Femur (tissue), 1 donor: Measurements from ENCODE around the gene LSM12.
"Not testable (repeated sequence)": the region's sequence is repeated elsewhere in the genome, so short reads cannot be mapped to it uniquely, and the experiment has no call there.

Source experiments
- DNase-seq: peaks from one replicate; pipeline ENCODE4 v3.0.0-alpha.2; 2017

Gene LSM12

DNA sequence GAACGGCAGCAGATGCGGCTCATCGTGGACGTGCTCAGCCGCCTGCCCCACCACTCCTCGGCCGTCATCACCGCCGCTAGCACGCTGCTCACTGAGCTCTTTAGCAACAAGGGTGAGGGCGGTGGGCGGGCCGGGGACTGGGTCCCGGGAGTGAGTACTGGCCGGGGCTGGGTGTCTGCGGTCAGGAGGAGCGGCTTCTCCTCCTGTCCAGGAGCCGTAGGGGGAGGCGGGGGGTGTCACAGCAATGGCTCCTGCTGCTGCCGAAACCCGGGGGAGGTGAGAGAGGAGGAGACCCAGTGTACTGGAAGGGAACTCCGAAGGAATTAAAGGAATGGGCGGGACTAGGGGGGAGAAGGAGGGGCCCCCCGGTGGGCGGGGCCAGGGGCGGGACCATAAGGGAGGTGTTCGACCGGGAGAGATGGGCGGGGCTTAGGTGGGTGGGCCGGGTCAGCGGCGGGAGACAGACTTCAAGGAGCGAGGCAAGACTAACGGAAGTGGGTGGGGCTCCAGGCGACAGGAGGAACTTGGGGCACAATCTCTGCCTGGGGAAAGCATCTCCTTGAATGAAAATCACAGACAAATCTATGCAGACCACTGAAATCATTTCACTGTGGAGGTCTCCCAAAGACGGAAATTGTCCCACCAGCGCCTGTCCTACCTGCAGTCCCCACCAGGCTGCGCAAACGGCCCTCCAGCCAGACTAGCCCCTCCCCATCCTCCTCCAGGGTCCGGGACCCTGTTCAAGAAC, 59.7 kb downstream of the LSM12 start:
- DNase-seq, result peak; percentile 97

DNA sequence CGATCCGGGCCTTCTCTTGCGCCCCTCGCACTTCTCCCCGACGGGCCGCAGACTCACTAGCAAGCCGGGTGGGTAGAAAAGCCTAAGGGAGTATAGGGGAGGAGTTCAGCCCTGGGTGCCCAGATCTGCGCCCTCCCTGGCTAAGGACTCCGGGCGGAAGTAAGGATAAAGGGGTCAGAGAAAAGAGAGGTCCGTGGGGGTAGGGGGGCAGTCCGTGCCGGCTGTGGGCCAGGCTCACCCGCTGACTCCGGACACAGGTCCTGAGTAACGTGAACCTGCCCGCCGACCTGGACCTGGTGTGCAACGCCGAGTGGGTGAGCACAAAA, 60.2 kb downstream of the LSM12 start:
- DNase-seq, result no peak

DNA sequence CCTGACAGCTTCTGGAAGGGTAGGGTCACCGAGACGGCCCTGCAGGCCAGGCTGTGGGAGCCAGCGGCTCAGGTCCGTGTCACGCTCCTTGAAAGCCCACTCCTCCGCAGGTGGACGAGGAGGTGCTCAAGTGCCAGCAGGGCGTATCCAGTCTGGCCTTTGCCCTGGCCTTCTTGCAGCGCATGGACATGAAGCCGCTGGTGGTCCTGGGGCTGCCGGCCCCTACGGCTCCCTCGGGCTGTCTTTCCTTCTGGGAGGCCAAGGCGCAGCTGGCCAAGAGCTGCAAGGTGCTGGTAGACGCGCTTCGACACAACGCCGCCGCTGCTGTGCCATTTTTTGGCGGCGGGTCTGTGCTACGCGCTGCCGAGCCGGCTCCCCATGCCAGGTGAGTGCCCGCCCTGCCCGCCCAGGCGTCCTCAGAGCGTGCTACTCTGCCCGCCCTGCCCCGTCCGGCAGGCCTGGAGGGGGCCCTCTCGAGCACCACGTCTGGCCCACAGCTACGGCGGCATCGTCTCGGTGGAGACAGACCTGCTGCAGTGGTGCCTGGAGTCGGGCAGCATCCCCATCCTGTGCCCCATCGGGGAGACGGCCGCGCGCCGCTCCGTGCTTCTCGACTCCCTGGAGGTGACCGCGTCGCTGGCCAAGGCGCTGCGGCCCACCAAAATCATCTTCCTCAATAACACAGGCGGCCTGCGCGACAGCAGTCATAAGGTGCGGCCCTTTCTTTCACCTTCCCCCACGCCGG, 60.8 kb downstream of the LSM12 start:
- DNase-seq, result peak; percentile 37

DNA sequence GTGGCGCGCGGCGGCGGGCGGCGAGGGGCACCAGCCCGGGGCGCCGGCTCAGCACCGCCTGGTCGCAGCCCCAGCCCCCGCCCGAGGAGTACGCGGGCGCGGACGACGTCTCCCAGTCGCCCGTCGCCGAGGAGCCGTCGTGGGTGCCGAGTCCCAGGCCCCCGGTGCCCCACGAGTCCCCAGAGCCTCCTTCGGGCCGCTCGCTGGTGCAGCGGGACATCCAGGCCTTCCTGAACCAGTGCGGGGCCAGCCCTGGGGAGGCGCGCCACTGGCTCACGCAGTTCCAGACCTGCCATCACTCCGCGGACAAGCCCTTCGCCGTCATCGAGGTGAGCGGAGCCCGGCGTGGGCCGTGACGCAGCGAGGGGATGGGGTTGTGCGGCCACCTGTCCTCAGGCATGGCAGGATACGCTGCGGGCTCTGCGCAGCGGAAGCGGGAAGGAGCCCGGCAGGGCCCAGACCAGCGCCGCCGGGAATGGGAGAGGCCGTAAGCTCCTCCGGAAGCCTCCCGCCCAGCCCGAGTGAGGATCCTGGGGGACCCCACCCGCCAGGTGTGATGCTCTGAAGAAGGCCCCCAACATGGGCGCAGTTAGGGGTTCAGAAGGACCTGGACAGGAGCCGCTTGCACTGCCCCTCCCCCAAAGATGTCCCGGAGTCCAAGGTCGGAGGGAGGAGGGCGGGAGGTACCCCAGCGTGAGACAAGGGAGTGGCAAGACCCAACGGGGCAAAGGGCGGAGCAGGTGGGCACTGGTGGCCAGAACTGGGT, 61.5 kb downstream of the LSM12 start:
- DNase-seq, result peak; percentile 36

DNA sequence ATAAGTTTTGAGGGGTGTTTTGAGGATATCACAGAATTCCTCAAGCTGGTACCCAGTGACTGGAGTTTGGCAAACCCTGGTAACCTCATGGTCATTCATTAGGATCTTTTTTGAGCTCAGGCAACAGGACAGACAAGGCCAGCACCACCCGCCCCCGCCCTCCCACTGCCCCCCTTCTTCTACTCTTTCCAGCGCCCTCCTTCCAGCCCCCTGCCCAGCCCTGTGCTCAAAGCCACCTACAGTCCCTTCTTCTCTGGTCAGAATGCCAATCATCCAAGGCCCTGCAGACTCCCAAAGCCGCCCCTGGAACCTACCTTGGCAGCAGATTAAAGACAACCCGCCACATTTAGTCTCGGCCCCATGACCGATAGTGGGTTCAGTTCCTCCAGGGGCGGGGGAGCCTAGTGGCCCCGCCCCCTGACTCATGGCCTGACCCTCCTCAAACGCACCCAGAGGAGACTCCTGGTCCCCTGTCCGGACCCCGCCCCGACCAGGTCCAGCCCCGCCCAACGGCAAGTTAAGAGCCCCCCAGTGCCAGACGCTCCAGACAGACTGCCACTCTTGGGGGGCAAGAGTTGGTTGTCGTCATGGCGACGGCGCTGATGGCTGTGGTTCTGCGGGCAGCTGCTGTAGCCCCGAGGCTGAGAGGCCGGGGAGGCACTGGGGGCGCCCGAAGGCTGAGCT, 62.3 kb downstream of the LSM12 start, which contains the start of gene NAGS:
NAGS (plus strand) TSS at position 546 of the 684 bp plus-strand sequence; CDS start at position 588, 42 bp downstream.
- peak; percentile 40 for DNase-seq

DNA sequence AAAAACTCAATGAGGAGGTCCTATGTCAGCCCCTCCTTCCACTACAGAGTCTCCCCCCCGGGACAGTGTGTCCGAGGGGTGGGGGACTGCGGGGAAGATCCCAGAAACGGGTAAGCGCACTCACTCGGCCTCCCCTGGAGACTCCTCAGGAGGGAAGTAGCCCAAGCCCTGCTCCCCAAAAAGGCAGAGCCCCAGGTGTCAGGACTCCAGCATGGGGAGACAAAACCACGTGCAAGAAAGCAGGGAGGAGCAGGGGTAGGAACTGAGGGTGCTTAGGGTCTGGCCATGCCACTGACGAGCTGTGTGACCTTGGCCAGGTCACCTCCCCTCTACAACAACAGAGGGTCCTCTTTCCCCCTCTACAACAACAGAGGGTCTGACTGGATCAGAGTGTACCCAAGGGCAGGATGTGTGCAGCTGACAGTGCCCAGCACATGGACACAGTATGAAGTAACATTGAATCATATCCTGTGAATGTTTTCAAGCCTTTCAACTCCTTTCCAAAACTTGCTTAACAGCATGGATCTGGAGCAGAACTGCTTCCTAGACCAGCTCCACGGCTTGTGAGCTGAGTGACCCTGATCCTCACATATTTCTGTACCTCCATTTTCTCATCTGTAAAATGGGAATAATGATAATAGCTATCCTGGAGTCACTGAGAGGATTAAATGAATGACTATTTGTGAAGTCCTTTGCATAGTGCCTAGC, 64.2 kb downstream of the LSM12 start:
- DNase-seq, result no peak

DNA sequence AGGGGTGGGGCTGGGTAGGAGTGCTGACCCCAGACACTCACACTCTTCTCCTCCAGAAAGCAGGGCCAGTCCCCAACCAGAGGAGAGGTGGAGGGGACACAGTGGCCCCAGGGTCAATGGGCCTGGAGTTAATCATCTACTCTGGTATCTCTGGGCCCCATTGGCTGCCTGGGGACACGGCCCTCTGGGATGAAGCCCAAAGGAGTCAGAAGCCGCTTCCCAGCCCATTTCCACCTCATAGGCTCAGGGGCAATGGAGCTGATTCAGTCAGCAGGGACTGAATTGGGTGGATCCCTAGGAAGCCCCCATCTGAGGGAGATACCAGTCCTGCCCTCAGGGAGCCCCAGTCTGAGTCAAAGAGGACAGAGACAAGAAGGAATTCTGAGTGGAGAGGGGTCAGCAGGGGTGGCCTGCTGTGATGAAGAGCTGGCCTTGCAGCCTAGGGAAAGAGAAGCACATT, 65.0 kb downstream of the LSM12 start:
- no peak for DNase-seq

DNA sequence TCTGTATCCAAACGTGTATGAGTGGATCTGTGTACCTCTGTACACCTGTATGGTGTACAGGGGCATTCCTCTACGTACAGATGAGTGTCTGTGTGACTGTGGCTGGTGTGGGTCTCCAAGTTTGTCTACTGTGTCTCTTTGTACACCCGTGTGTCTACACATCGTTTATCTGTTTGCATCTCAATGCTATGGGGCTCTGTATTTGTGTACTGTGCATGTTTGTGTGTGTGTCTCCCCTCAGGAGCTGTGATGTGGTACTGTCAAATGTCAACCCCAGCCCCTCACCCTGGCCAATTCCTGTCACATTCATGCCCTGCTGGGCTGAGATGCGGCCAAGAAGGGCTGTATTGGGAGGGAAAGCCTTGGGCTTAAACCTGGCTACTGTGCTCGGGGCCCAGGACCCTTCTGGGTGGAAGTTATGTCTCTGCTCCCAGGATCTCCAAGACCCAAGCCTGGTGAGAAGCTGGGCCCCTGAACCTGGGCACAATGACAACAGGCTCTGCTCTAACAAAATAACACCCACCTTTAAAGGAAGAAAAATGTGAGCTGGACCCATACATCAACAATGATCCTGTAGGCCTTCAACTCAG, 65.5 kb downstream of the LSM12 start:
- DNase-seq, result no peak

DNA sequence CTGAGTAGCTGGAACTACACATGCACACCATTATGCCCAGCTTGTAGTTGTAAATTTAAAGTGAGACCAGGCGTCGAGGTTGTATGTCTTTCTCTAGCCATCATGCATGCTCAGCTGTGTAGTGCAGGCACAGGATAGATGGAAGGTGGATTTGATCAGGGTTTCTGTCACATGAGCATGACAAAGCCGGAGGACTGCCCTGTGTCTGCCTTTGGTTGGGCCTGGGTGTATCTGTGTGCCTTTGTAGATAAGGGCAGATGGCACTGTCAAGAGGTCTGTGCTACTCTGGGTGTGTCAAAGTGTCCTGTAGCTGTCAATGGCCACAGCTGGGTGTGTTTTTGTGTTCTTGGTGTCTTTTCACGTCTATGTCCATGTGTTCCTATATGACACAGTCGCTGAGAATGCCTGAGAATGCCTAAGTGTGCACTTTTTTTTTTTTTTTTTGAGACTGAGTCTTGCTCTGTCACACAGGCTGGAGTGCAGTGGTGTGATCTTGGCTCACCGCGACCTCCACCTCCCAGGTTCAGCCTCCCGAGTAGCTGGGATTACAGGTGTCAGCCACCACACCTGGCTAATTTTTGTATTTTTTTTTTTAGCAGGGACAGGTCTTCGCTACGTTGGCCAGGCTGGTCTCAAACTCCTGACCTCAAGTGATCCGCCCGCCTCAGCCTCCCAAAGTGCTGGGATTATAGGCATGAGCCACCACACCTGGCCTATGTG, 66.2 kb downstream of the LSM12 start:
- DNase-seq, result no peak

DNA sequence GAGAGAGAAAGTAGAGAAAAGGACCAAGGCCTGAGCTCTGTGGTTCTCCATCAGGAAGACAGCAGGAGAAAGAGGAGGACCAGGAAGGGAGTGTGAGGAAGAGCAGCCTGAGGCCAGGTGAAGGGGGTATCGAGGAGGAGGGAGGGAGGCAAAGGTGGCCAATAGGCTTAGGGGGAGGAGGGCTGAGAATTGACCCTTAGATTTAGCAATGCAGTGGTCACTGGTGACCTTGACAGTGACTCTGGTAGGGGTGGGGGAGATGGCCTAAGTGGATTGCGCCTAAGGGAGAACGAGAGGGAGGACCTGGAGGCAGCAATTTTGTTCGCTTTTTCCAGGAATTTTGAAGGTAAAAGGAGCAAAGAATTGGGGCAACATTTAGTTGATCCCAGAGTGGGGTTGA, 67.4 kb downstream of the LSM12 start:
- no peak for DNase-seq

DNA sequence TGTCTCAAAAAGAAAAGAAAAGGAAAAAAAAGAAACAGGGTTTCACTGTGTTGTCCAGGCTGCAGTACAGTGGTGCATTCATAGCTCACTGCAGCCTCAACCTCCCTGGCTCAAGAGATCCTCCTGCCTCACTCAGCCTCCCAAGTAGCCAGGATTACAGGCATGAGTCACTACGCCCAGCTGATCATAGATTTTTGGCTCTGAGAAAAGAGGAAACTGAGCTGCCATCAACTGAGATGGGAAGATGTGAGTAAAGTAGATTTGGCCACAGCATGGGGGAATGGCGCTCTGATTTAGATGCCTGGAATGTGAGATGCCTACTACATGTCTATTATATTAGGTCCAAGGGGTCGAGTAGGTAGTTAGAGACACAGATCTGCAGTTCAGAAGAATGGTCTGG, 67.9 kb downstream of the LSM12 start:
- DNase-seq, result no peak

DNA sequence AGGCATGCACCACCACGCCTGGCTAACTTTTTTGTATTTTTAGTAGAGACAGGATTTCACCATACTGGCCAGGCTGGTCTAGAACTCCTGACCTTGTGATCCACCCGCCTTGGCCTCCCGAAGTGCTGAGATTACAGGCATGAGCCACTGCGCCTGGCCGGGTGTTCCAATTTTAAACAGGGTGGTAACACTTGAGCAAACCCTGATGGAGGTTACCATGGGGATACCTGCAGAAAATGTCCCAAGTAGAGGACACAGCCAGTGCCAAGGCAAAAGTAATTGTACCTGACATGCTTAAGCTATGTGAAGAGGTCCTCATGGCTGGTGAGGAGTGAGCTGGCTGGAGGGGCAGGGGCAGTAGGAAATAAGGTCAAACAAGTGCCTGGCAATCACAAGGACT, 69.3 kb downstream of the LSM12 start:
- DNase-seq, result not testable (repeated sequence)

DNA sequence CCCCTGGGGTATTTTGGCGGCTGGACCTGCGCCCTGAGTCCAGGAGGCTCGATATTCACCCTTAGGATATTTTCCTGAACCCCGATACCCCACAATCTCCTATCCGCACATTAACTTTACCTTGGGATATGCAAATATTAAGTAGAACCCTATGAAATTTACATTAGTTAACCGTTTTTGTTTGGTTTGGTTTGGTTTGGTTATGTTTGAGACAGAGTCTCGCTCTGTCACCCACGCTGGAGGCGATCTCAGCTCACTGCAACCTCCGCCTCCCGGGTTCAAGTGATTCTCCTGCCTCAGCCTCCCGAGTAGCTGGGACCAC, 71.4 kb downstream of the LSM12 start:
- no peak for DNase-seq

DNA sequence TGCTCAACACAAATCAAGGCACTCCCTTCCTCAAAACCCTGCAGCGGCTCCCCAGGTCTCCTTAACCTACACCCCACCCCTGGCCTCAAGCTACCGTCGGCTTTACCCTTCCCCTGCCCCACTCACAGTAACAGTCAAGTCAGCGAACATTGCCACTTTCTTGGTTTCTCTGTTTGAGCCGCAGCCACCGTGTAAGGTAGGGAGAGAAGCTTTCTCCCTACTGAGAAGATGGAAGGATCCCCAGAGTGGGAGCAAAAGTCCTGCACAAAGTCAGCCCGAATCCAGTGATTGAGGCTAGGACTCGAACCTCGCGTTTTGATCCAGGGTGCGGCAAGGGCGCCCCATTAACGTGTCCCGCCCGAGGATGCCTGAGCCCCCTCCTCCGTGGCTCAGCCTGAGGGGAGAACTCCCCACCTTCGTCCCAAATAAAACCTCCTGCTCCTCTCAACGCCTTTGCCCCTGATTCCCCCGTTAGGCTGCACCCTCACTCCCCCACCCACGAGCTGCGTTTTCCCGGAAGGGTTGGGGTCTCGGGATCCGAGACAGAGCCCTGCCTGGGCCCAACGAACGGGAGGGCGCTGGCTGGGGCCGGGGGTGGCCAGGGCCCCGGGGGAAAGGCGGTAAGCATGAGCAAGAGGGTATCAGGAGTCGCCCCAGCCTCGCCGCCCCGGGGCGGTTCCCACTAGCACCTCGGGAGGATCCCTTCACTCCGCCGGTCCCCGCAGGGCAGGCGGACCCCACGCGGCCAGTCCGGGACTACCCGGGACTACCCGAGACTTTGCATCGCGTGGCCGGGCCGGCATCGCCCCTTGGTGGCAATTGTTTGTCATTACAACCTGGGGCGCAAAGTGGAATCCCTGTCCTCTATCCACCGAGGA, 72.0 kb downstream of the LSM12 start:
- peak; percentile 70 for DNase-seq

DNA sequence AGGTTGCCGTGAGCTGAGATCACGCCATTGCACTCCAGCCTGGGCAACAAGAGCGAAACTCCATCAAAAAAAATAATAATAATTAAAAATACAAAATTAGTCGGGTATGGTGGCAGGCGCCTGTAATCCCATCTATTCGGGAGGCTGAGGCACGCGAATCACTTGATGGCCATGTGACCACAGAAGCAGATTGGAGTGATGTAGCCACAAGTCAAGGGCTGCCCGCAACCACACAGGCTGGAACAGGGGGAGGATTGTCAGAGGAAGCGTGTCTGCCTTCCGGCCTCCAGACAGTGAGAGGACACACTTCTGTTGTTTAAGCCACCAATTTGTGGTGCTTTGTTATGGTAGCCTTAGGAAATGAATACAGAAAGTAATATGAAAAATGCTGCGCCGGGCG, 73.8 kb downstream of the LSM12 start:
- DNase-seq, result no peak

DNA sequence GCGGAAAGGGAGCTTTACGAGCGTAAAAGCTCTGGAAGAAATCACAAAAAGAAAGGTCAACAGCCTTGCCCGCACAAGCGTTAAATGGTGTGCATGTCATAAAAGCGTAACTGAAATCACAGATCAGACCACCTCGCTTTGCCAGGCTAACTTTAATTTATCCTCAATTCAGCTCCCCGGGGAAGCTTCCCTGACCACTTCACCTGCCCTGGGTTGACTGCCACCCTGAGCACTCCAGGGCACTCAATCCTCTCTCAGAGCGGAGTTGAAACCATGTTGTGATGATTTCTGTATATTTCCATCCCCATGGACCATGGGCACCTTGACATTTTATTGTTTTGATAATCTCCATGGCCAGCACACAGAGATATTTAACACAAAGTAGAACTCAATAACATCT, 78.2 kb downstream of the LSM12 start:
- no peak for DNase-seq

DNA sequence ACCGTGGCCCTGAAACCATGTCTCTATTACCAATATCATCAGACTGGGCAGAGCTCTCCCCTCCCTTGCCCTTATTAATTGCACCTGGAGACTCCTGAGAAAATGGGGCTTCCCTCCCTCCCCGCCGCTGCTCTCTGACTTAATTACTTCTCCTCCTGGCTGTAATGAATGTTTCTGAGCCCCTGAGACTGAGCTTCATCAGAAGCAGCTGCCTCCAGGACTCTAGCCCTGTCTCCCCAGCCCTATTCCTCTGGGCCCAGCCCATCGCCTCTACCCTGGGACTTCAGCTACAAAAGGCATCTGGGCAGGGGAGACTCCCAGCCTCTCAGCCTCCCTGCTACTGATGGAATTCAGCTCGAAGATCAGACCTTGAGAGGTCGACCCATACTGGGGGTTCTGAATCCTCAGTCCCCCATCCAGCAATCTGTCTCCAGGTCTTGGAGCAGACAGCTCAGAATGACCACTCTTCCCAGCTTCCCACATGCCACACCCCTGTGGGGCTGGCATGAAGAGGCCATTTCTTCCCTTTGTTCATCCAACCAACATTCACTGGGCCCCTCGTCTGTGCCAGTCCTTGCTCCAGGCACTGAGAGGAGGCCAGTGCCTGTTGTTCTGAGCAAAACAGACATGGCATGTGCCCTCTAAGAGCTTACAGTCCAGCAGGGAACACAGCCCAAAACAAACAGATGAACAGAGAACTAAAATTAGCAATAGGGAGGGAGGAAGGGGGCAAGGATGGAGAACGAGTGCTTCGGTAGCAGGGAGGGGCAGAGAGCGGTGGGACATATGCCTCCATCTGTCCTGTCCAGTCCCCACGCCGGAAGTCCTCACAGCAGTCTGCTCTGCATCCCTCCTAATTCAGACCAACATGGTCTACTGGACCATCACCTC, 79.1 kb downstream of the LSM12 start:
- no peak for DNase-seq

DNA sequence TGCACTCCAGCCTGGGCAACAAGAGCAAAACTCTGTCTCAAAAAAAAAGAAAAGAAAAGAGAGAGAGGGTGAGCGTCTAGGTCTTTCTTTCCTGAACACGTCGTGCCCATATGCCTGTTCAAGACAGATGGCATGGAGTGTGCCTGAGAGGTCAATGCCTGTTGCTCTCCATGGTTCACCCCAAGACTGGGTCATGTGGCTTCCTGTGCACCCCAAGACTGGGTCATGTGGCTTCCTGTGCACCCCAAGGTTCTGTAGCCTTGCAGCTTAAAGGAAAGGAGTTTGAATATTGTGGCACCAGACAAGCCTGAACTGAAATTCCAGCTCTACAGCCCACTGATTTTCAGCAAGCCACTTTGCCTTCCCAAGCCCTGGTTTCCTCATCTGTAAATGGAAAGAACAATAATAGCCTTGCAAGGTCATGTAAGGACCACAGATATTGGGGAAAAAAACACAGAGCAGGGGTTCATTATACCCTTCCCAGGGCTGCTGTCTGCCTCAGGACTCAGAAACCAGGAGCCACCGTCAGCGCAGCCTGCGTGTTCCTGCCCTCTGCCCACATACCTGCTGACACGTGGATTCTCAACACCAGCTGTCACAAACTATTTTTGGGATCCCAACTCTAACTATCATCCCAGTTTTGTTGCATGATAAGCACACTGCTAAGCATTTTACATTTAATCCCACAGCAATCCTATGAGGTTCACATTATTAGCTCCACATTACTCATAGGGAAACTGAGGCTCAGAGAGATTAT, 80.1 kb downstream of the LSM12 start:
- DNase-seq, result no peak

DNA sequence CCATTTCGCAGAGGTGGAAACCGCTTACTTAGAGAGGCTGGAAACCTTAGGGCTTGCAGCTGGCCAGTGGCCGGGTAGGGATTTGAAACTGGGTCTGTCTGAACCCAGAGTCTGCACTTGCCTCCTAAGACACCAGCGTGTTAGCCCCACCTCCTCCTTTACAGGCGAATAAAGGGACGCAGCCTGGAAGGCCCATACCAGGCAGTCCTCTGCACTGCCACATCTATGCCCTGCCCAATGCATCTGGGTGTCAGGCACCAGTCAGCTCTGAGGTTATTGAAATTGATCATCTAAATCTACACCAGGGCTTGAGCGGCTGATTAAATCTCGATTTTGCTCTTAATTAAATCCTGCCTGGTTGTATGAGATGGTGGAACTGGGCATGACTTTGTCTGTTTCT, 82.0 kb downstream of the LSM12 start:
- no peak for DNase-seq
